ENCODE measurements around the gene CHST15. TPM values are rescaled to one million over a fixed set of nuclear protein-coding genes. Genes with fewer than 3 reads are reported as not detected.

Gene CHST15
- total and polyA plus RNA-seq, 2 of the 13 experiments (the other 11 are each of a cell fraction or from before 2014, with no cell fraction given), result 1.4 to 94.7 TPM

GRCh38 chr10:124126983-124127385 lies 33.6 kb upstream of the CHST15 start:
- 59% methylated on average over 9 of the region's 9 CpGs for WGBS (ENCODE audit: low lambda C conversion rate)
- no peak overlapping the region for H3K9ac ChIP-seq (ENCODE audit: insufficient read depth, low read depth, low read length)
- POLR2A ChIA-PET, result no interaction called here
- H2AFZ ChIP-seq (ENCODE audit: low read length), result no peak overlapping the region
- no TSS peak for BruUV-seq (replicated peaks)
- FAIRE-seq, result no peak
- in situ Hi-C loops (cut with HindIII; ENCODE audit: extremely low pct_ligation_motif_present, low pct_unique_long_range_greater_than_20kb), result no loop called here
- no peak for DNase-seq (ENCODE audit: low spot score)
- intact Hi-C loops (cut with micrococcal nuclease; ENCODE audit: unreplicated experiment), result no loop called here
- H3K36me3 ChIP-seq (replicated peaks in 1 of 2; ENCODE audit: control insufficient read depth in 1 of 2, insufficient read depth in 2 of 2, low read length in 2 of 2), result no peaks in the 10 kb centered on the region
- H4K20me1 ChIP-seq (ENCODE audit: insufficient read depth, low read length), result no peaks in the 10 kb centered on the region
- H3K4me1 ChIP-seq (ENCODE audit: insufficient read depth, low read length), result peaks cover 49% of the 10 kb centered on the region
- H3K79me2 ChIP-seq (ENCODE audit: insufficient read depth, low read length), result no peaks in the 10 kb centered on the region
- H3K9me3 ChIP-seq (ENCODE audit: low read length), result no peaks in the 10 kb centered on the region
- CTCF ChIA-PET (ENCODE audit: low intra/inter-chr PET ratio, low total read pairs), result no interaction called here
- no peak overlapping the region for H3K27ac ChIP-seq (ENCODE audit: extremely low read length, insufficient read depth, low read length)
- no peak overlapping the region for H3K4me3 ChIP-seq (replicated peaks in 1 of 3; ENCODE audit: insufficient read depth in 1 of 3, low read depth in 2 of 3, low read length in 3 of 3)
- peaks cover 14 to 57% of the 10 kb centered on the region in 2 experiments; a peak in 4 of 5 replicates for H3K27me3 ChIP-seq (ENCODE audit: control insufficient read depth in 1 of 2, insufficient read depth in 2 of 2, low read length in 2 of 2)
- no peak for ATAC-seq
- no peak overlapping the region for H3K4me2 ChIP-seq (ENCODE audit: low read depth, low read length)
- TF ChIP-seq SMAD1 (CRISPR knock-in tag; IDR thresholded peaks at IDR 0.05; ENCODE audit: borderline replicate concordance, low read depth), result no peak
- no peak for TF ChIP-seq REXO4 (CRISPR knock-in tag; IDR thresholded peaks at IDR 0.05; ENCODE audit: borderline replicate concordance)
- no peak for TF ChIP-seq FOXO1 (CRISPR knock-in tag; IDR thresholded peaks at IDR 0.05)
- no peak for TF ChIP-seq FOXK1 (CRISPR knock-in tag; IDR thresholded peaks at IDR 0.05; ENCODE audit: borderline replicate concordance, low read depth)
- TF ChIP-seq ZBTB33 (CRISPR knock-in tag; IDR thresholded peaks at IDR 0.05), result no peak
- TF ChIP-seq PRDM4 (CRISPR knock-in tag; IDR thresholded peaks at IDR 0.05; ENCODE audit: borderline replicate concordance), result no peak
- TF ChIP-seq NFE2 (CRISPR knock-in tag; IDR thresholded peaks at IDR 0.05), result no peak
- TF ChIP-seq SPEN (CRISPR knock-in tag; IDR thresholded peaks at IDR 0.05; ENCODE audit: low read depth), result no peak
- TF ChIP-seq ZC3H4 (CRISPR knock-in tag; IDR thresholded peaks at IDR 0.05; ENCODE audit: borderline replicate concordance), result no peak
- no peak for TF ChIP-seq ZNF569 (CRISPR knock-in tag; IDR thresholded peaks at IDR 0.05; ENCODE audit: borderline replicate concordance)
- no peak for TF ChIP-seq ZNF720 (CRISPR knock-in tag; IDR thresholded peaks at IDR 0.05)
- no peak for TF ChIP-seq RBM22 (optimal IDR thresholded peaks at IDR 0.05; ENCODE audit: low read length)
- no peak for TF ChIP-seq NR1H2 (CRISPR knock-in tag; IDR thresholded peaks at IDR 0.05; ENCODE audit: borderline replicate concordance, low read depth)
- no peak for TF ChIP-seq MXD1 (CRISPR knock-in tag; IDR thresholded peaks at IDR 0.05)
- no peak for TF ChIP-seq PCBP1 (IDR thresholded peaks at IDR 0.05; ENCODE audit: borderline replicate concordance, low read depth, low read length)

All from HepG2 (cell line).